Memory B cell (primary cell): Measurements from ENCODE around the gene ALS2.
"Not testable (repeated sequence)": the region's sequence is repeated elsewhere in the genome, so short reads cannot be mapped to it uniquely, and the experiment has no call there.

Experiments used
- ATAC-seq: fragments of 150-1000 bp; cut with Tn5 transposase; 2 replicates; pipeline ENCODE4 v1.10.0; 2021; ENCODE audit warnings: low read depth, mild to moderate bottlenecking, moderate library complexity
- DNase-seq, 2 donors: peaks; one replicate each; pipeline ENCODE4 v3.0.0; 2022; ENCODE audit warnings: low spot score in 2 of 2
- H3K27ac Mint-ChIP-seq: one replicate; pipeline ENCODE4 v1.8.0; 2022; ENCODE audit warnings: mild to moderate bottlenecking, moderate library complexity, mixed read lengths
- H3K27me3 Mint-ChIP-seq: one replicate; pipeline ENCODE4 v1.8.0; 2022; ENCODE audit warnings: mixed read lengths
- H3K36me3 Mint-ChIP-seq: one replicate; pipeline ENCODE4 v1.8.0; 2022; ENCODE audit warnings: mild to moderate bottlenecking, mixed read lengths
- H3K4me1 Mint-ChIP-seq: one replicate; pipeline ENCODE4 v1.8.0; 2022; ENCODE audit warnings: mixed read lengths
- H3K4me3 Mint-ChIP-seq: one replicate; pipeline ENCODE4 v1.8.0; 2022; ENCODE audit warnings: mild to moderate bottlenecking, moderate library complexity, mixed read lengths
- H3K9me3 Mint-ChIP-seq: one replicate; pipeline ENCODE4 v1.8.0; 2022; ENCODE audit warnings: mixed read lengths

The ALS2 gene

GRCh38 chr2:201780674-201781493 lies at the start of gene ALS2:
Gene ALS2, minus strand, starts transcription at chr2:201780933. Its CDS starts 12,048 bp downstream, at chr2:201768885.
- H3K4me3 Mint-ChIP-seq: peak within 1 kb of the TSS; percentile 94

GRCh38 chr2:201828220-201828619 lies 47.5 kb upstream of the ALS2 start:
- H3K4me3 Mint-ChIP-seq: no peak overlapping the region
- no peaks in the 10 kb centered on the region for H3K36me3 Mint-ChIP-seq
- DNase-seq (no peak), ATAC-seq (no peak)
- H3K4me1 Mint-ChIP-seq: no peaks in the 10 kb centered on the region
- H3K27me3 Mint-ChIP-seq: peaks cover 18% of the 10 kb centered on the region
- no peak overlapping the region for H3K27ac Mint-ChIP-seq
- H3K9me3 Mint-ChIP-seq: peaks cover 2% of the 10 kb centered on the region

More at GRCh38 chr2:201780674-201781493, at the start of gene ALS2:
- peak within 1 kb of the TSS; percentile 95 for H3K27ac Mint-ChIP-seq
- ATAC-seq: peak; percentile 90
- no peaks in the 10 kb centered on the region for H3K9me3 Mint-ChIP-seq
- peaks cover 3% of the 10 kb centered on the region for H3K27me3 Mint-ChIP-seq
- DNase-seq: peak; percentile 93 to 96
- peaks cover 12% of the 10 kb centered on the region for H3K4me1 Mint-ChIP-seq
- H3K36me3 Mint-ChIP-seq: no peaks in the 10 kb centered on the region

GRCh38 chr2:201827621-201828020 lies 46.9 kb upstream of the ALS2 start:
- DNase-seq: no peak
- no peak for ATAC-seq
- peaks cover 2% of the 10 kb centered on the region for H3K9me3 Mint-ChIP-seq
- no peak overlapping the region for H3K27ac Mint-ChIP-seq
- no peaks in the 10 kb centered on the region for H3K36me3 Mint-ChIP-seq
- H3K27me3 Mint-ChIP-seq: peaks cover 18% of the 10 kb centered on the region
- H3K4me1 Mint-ChIP-seq: no peaks in the 10 kb centered on the region
- H3K4me3 Mint-ChIP-seq: no peak overlapping the region

GRCh38 chr2:201824212-201824611 lies 43.5 kb upstream of the ALS2 start:
- Mint-ChIP-seq H3K27ac (no peak overlapping the region), H3K27me3 (peaks cover 14% of the 10 kb centered on the region), H3K4me3 (no peak overlapping the region), H3K4me1 (no peaks in the 10 kb centered on the region), H3K9me3 (no peaks in the 10 kb centered on the region), H3K36me3 (no peaks in the 10 kb centered on the region)
- no peak for DNase-seq
- no peak for ATAC-seq

- Mint-ChIP-seq H3K9me3 (no peaks in the 10 kb centered on the region), H3K36me3 (no peaks in the 10 kb centered on the region), H3K27ac (no peak overlapping the region), H3K27me3 (peaks cover 8% of the 10 kb centered on the region), H3K4me3 (no peak overlapping the region), H3K4me1 (no peaks in the 10 kb centered on the region)
- DNase-seq (no peak), ATAC-seq (no peak)
Observed at GRCh38 chr2:201821080-201821479, 40.3 kb upstream of the ALS2 start.

- ATAC-seq (no peak), DNase-seq (no peak)
- Mint-ChIP-seq H3K27ac (no peak overlapping the region), H3K4me1 (no peaks in the 10 kb centered on the region), H3K4me3 (no peak overlapping the region), H3K27me3 (peaks cover 5% of the 10 kb centered on the region), H3K36me3 (no peaks in the 10 kb centered on the region), H3K9me3 (no peaks in the 10 kb centered on the region)
Observed at GRCh38 chr2:201820383-201821007, 39.8 kb upstream of the ALS2 start.

- no peaks in the 10 kb centered on the region for H3K9me3 Mint-ChIP-seq
- no peaks in the 10 kb centered on the region for H3K36me3 Mint-ChIP-seq
- ATAC-seq: no peak
- H3K4me3 Mint-ChIP-seq: no peak overlapping the region
- no peak overlapping the region for H3K27ac Mint-ChIP-seq
- no peak for DNase-seq
- no peaks in the 10 kb centered on the region for H3K4me1 Mint-ChIP-seq
- H3K27me3 Mint-ChIP-seq: peaks cover 5% of the 10 kb centered on the region
Observed at GRCh38 chr2:201816657-201817575, 36.2 kb upstream of the ALS2 start.

- Mint-ChIP-seq H3K4me3 (no peak overlapping the region), H3K27me3 (peaks cover 10% of the 10 kb centered on the region), H3K4me1 (no peaks in the 10 kb centered on the region), H3K27ac (no peak overlapping the region), H3K9me3 (no peaks in the 10 kb centered on the region), H3K36me3 (no peaks in the 10 kb centered on the region)
- DNase-seq (no peak), ATAC-seq (no peak)
Observed at GRCh38 chr2:201813996-201814760, 33.4 kb upstream of the ALS2 start.

GRCh38 chr2:201810604-201811003 lies 29.9 kb upstream of the ALS2 start:
- not testable (repeated sequence) for H3K4me3 Mint-ChIP-seq, H3K9me3 Mint-ChIP-seq, DNase-seq, ATAC-seq, H3K27ac Mint-ChIP-seq, H3K36me3 Mint-ChIP-seq, H3K4me1 Mint-ChIP-seq
- H3K27me3 Mint-ChIP-seq: peaks cover 13% of the 10 kb centered on the region

- no peaks in the 10 kb centered on the region for H3K36me3 Mint-ChIP-seq
- H3K4me1 Mint-ChIP-seq: peaks cover 2% of the 10 kb centered on the region
- ATAC-seq: no peak
- peaks cover 13% of the 10 kb centered on the region for H3K27me3 Mint-ChIP-seq
- no peak overlapping the region for H3K4me3 Mint-ChIP-seq
- H3K9me3 Mint-ChIP-seq: no peaks in the 10 kb centered on the region
- DNase-seq: no peak
- no peak overlapping the region for H3K27ac Mint-ChIP-seq
Observed at GRCh38 chr2:201809633-201810032, 28.9 kb upstream of the ALS2 start.

- peaks cover 2% of the 10 kb centered on the region for H3K4me1 Mint-ChIP-seq
- no peaks in the 10 kb centered on the region for H3K36me3 Mint-ChIP-seq
Observed at GRCh38 chr2:201808027-201808426, 27.3 kb upstream of the ALS2 start.

GRCh38 chr2:201807452-201807999 lies 26.8 kb upstream of the ALS2 start:
- peaks cover 13% of the 10 kb centered on the region for H3K27me3 Mint-ChIP-seq
- peaks cover 2% of the 10 kb centered on the region for H3K4me1 Mint-ChIP-seq
- no peaks in the 10 kb centered on the region for H3K9me3 Mint-ChIP-seq
- no peak overlapping the region for H3K27ac Mint-ChIP-seq
- no peak overlapping the region for H3K4me3 Mint-ChIP-seq
- H3K36me3 Mint-ChIP-seq: no peaks in the 10 kb centered on the region
- ATAC-seq: no peak
- no peak for DNase-seq

More at GRCh38 chr2:201808027-201808426, 27.3 kb upstream of the ALS2 start:
- no peak for ATAC-seq
- Mint-ChIP-seq H3K4me3 (no peak overlapping the region), H3K9me3 (no peaks in the 10 kb centered on the region), H3K27me3 (peaks cover 13% of the 10 kb centered on the region), H3K27ac (no peak overlapping the region)
- no peak for DNase-seq
